Loucy (cell line): ENCODE measurements around the gene MYO3A.

Experiments used
- EZH2phosphoT487 ChIP-seq: fragments of 200-600 bp; IDR thresholded peaks from 2 replicates; pipeline ENCODE4 v1.6.1; 2018; ENCODE audit warnings: antibody characterized with exemption, mild to moderate bottlenecking, moderate library complexity, borderline replicate concordance
- TF ChIP-seq, protein P1 (sequence below): fragments of 200-600 bp; sonication (generic); conservative IDR thresholded peaks from 2 replicates; pipeline ENCODE4 v1.5.1; 2014; ENCODE audit warnings: mild to moderate bottlenecking, antibody characterized with exemption, low read length

GRCh38 chr10:26177341-26177740, 243.3 kb downstream of the MYO3A start:
- TF ChIP-seq, protein P1, sequence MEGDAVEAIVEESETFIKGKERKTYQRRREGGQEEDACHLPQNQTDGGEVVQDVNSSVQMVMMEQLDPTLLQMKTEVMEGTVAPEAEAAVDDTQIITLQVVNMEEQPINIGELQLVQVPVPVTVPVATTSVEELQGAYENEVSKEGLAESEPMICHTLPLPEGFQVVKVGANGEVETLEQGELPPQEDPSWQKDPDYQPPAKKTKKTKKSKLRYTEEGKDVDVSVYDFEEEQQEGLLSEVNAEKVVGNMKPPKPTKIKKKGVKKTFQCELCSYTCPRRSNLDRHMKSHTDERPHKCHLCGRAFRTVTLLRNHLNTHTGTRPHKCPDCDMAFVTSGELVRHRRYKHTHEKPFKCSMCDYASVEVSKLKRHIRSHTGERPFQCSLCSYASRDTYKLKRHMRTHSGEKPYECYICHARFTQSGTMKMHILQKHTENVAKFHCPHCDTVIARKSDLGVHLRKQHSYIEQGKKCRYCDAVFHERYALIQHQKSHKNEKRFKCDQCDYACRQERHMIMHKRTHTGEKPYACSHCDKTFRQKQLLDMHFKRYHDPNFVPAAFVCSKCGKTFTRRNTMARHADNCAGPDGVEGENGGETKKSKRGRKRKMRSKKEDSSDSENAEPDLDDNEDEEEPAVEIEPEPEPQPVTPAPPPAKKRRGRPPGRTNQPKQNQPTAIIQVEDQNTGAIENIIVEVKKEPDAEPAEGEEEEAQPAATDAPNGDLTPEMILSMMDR = no peak
- no peak for TF ChIP-seq EZH2phosphoT487
